GM12891 (cell line): ENCODE measurements around the gene PCDH9.

ENCODE experiments used
- DNase-seq: peaks from one replicate; pipeline ENCODE4 v3.0.0; 2011; ENCODE audit warnings: low spot score; ENCODE audit not compliant: insufficient read length
- FAIRE-seq: peaks from 2 replicates; lab custom pipeline; 2011; peaks lifted over from hg19 to GRCh38; lab: Jason Lieb, UNC
- PAX5 ChIP-seq: IDR thresholded peaks from 2 replicates; pipeline ENCODE4 v1.6.1; 2011; ENCODE audit warnings: low read length, moderate library complexity, mild to moderate bottlenecking; ENCODE audit not compliant: insufficient read depth, severe bottlenecking
- POLR2A ChIP-seq: IDR thresholded peaks from 2 replicates; pipeline ENCODE4 v1.6.1; 2011; ENCODE audit warnings: low read depth, low read length, control low read depth
- POLR2AphosphoS5 ChIP-seq: IDR thresholded peaks from 2 replicates; pipeline ENCODE4 v1.6.1; 2011; ENCODE audit warnings: low read depth, low read length, control low read depth
- POU2F2 ChIP-seq: IDR thresholded peaks from 2 replicates; pipeline ENCODE4 v1.6.1; 2011; ENCODE audit warnings: low read depth, mild to moderate bottlenecking, control low read depth, low read length, moderate library complexity
- SPI1 ChIP-seq: IDR thresholded peaks from 2 replicates; pipeline ENCODE4 v1.6.1; 2011; ENCODE audit warnings: low read depth, low read length, control low read depth
- TAF1 ChIP-seq: IDR thresholded peaks from 2 replicates; pipeline ENCODE4 v1.6.1; 2011; ENCODE audit warnings: low read depth, low read length, control low read depth

Gene PCDH9

GRCh38 chr13:66853564-66853963 lies 376.6 kb downstream of the PCDH9 start:
- no peak for FAIRE-seq

GRCh38 chr13:66849706-66850105 lies 380.4 kb downstream of the PCDH9 start:
- DNase-seq (no peak), FAIRE-seq (no peak)
- TF ChIP-seq PAX5 = no peak
- TF ChIP-seq POLR2AphosphoS5 = no peak
- no peak for TF ChIP-seq POLR2A
- TF ChIP-seq SPI1 = no peak
- TF ChIP-seq TAF1 = no peak
- TF ChIP-seq POU2F2 = no peak

More at GRCh38 chr13:66853564-66853963, 376.6 kb downstream of the PCDH9 start:
- TF ChIP-seq POLR2AphosphoS5 (no peak), POLR2A (no peak), PAX5 (no peak), TAF1 (no peak), SPI1 (no peak), POU2F2 (no peak)
- DNase-seq = no peak

GRCh38 chr13:66847541-66847940 lies 382.6 kb downstream of the PCDH9 start:
- DNase-seq (no peak), FAIRE-seq (no peak)
- no peak for TF ChIP-seq POLR2AphosphoS5
- TF ChIP-seq POU2F2 = no peak
- TF ChIP-seq TAF1 = no peak
- TF ChIP-seq SPI1 = no peak
- TF ChIP-seq POLR2A = no peak
- no peak for TF ChIP-seq PAX5

GRCh38 chr13:66845393-66845792 lies 384.7 kb downstream of the PCDH9 start:
- no peak for DNase-seq
- no peak for FAIRE-seq
- TF ChIP-seq SPI1 (no peak), POU2F2 (no peak), POLR2AphosphoS5 (no peak), PAX5 (no peak), TAF1 (no peak), POLR2A (no peak)

GRCh38 chr13:66844933-66845332 lies 385.2 kb downstream of the PCDH9 start:
- FAIRE-seq (no peak), DNase-seq (no peak)
- TF ChIP-seq PAX5 = no peak
- TF ChIP-seq POLR2A = no peak
- no peak for TF ChIP-seq POLR2AphosphoS5

- DNase-seq = no peak
- no peak for TF ChIP-seq POU2F2
- no peak for TF ChIP-seq POLR2A
- no peak for TF ChIP-seq PAX5
- TF ChIP-seq POLR2AphosphoS5 = no peak
- TF ChIP-seq TAF1 = no peak
- no peak for TF ChIP-seq SPI1
Measured at GRCh38 chr13:66842766-66843165, 387.4 kb downstream of the PCDH9 start.

GRCh38 chr13:66840621-66841020 lies 389.5 kb downstream of the PCDH9 start:
- no peak for TF ChIP-seq SPI1
- no peak for TF ChIP-seq POU2F2
- TF ChIP-seq POLR2A = no peak
- TF ChIP-seq TAF1 = no peak
- no peak for TF ChIP-seq PAX5
- TF ChIP-seq POLR2AphosphoS5 = no peak
- DNase-seq = no peak
- FAIRE-seq = no peak

More at GRCh38 chr13:66842766-66843165, 387.4 kb downstream of the PCDH9 start:
- no peak for FAIRE-seq

- FAIRE-seq (no peak), DNase-seq (no peak)
- TF ChIP-seq POU2F2 = no peak
- TF ChIP-seq POLR2A = no peak
- TF ChIP-seq POLR2AphosphoS5 = no peak
- no peak for TF ChIP-seq PAX5
- TF ChIP-seq TAF1 = no peak
- TF ChIP-seq SPI1 = no peak
Measured at GRCh38 chr13:66837246-66837645, 392.9 kb downstream of the PCDH9 start.

GRCh38 chr13:66835040-66835628 lies 395.0 kb downstream of the PCDH9 start:
- DNase-seq = no peak
- TF ChIP-seq SPI1 (no peak), PAX5 (no peak), POLR2AphosphoS5 (no peak), TAF1 (no peak), POLR2A (no peak), POU2F2 (no peak)
- FAIRE-seq = no peak
